Panc1 (cell line): Measurements from ENCODE around the gene OLIG2. TPM values are rescaled to one million over a fixed set of nuclear protein-coding genes. Genes with fewer than 3 reads are reported as not detected.

Experiments
- ATAC-seq: fragments of 200-7000 bp; cut with Tn5 transposase; 2 replicates; pipeline ENCODE4 v1.9.1; 2020; ENCODE audit warnings: mild to moderate bottlenecking, moderate library complexity
- BruUV-seq: library from RNA; stranded (reverse); fragments of 400-500 nt; replicated peaks from 2 replicates; lab custom pipeline; 2021; lab: Mats Ljungman, UMichigan
- CTCF ChIA-PET: fragments of 300-600 bp; sonication (Branson Sonifier 250); formaldehyde crosslinking; loops from one replicate; lab custom pipeline; 2022; ENCODE audit warnings: antibody characterized with exemption; lab: Charles Lee
- POLR2A ChIA-PET: fragments of 300-600 bp; sonication (Branson Sonifier 250); formaldehyde crosslinking; loops from one replicate; lab custom pipeline; 2022; ENCODE audit warnings: antibody characterized with exemption; lab: Charles Lee
- DNase-seq: peaks from one replicate; pipeline ENCODE4 v3.0.0-alpha.2; 2010; ENCODE audit warnings: low read depth, low spot score
- H3K27ac ChIP-seq: 2 replicates; pipeline ENCODE4 v1.5.1; 2011; ENCODE audit warnings: mild to moderate bottlenecking, low read length, inconsistent platforms
- H3K27me3 ChIP-seq: fragments of 200-500 bp; sonication (Bioruptor generic); 2 replicates; pipeline ENCODE4 v1.6.0; 2014; ENCODE audit warnings: low read length, inconsistent platforms; ENCODE audit not compliant: control insufficient read depth, insufficient read depth
- H3K36me3 ChIP-seq: fragments of 200-500 bp; sonication (Bioruptor generic); 2 replicates; pipeline ENCODE4 v1.5.1; 2014; ENCODE audit warnings: inconsistent platforms, mild to moderate bottlenecking, low read length, moderate library complexity; ENCODE audit not compliant: control insufficient read depth, insufficient read depth
- H3K4me1 ChIP-seq: 2 replicates; pipeline ENCODE4 v1.5.1; 2011; ENCODE audit warnings: inconsistent platforms, mild to moderate bottlenecking, low read length, moderate library complexity; ENCODE audit not compliant: control insufficient read depth, insufficient read depth
- H3K4me3 ChIP-seq, 2 experiments: 2 replicates each; pipeline ENCODE4 v1.5.1; 2011 to 2012; ENCODE audit warnings: low read depth in 2 of 2, low read length in 2 of 2, mild to moderate bottlenecking in 2 of 2, inconsistent platforms in 1 of 2, moderate library complexity in 1 of 2
- H3K9me3 ChIP-seq: fragments of 200-500 bp; sonication (Bioruptor generic); 2 replicates; pipeline ENCODE4 v1.5.1; 2014; ENCODE audit warnings: low read depth, mild to moderate bottlenecking, inconsistent platforms, low read length, moderate library complexity; ENCODE audit not compliant: control insufficient read depth, insufficient read depth
- CTCF ChIP-seq: fragments of 450-650 bp; IDR thresholded peaks from 2 replicates; pipeline ENCODE4 v1.5.1; 2017; ENCODE audit warnings: mild to moderate bottlenecking
- POLR2AphosphoS5 ChIP-seq: IDR thresholded peaks from 2 replicates; pipeline ENCODE4 v1.6.1; 2012; ENCODE audit warnings: mild to moderate bottlenecking, low read depth, low read length, moderate library complexity
- SIN3A ChIP-seq: IDR thresholded peaks from 2 replicates; pipeline ENCODE4 v1.6.1; 2012; ENCODE audit warnings: low read depth, mild to moderate bottlenecking, low read length, moderate library complexity, borderline replicate concordance; ENCODE audit not compliant: insufficient read depth
- TCF7L2 ChIP-seq: IDR thresholded peaks from 2 replicates; pipeline ENCODE4 v1.6.1; 2011; ENCODE audit warnings: mild to moderate bottlenecking, low read depth, low read length, inconsistent platforms
- in situ Hi-C: cut with HindIII; loops from 2 replicates; pipeline ENCODE4 v1.10.0; 2016; ENCODE audit warnings: low sequenced_read_pairs, low pct_unique_long_range_greater_than_20kb
- intact Hi-C: fragments of 100-400 bp; cut with micrococcal nuclease; formaldehyde crosslinking; loops from one replicate; pipeline ENCODE4 v1.10.0; 2022; ENCODE audit not compliant: unreplicated experiment
- total RNA-seq: library from RNA; stranded (reverse); gene quantifications from one replicate; pipeline ENCODE4 v1.2.1, GENCODE V29; 2021; ENCODE audit not compliant: unreplicated experiment
- TF ChIP-seq, protein P1 (sequence below), 2 experiments: IDR thresholded peaks; 2 replicates each; pipeline ENCODE4 v1.6.1; 2011 to 2012; ENCODE audit warnings: low read depth in 2 of 2, control low read depth in 1 of 2, low read length in 1 of 2, mild to moderate bottlenecking in 1 of 2, moderate library complexity in 1 of 2; ENCODE audit not compliant: insufficient read depth in 1 of 2

The OLIG2 gene
- total RNA-seq, 1 experiment from 2014 or later = not detected

GRCh38 chr21:33022489-33022827 is 3.3 kb upstream of the OLIG2 start:
- BruUV-seq = no TSS peak
- no peak for DNase-seq
- Histone ChIP-seq H3K36me3 (no peaks in the 10 kb centered on the region), H3K27me3 (peaks cover 2% of the 10 kb centered on the region; the same call in 1 of the 2 replicates), H3K4me1 (no peaks in the 10 kb centered on the region), H3K9me3 (no peaks in the 10 kb centered on the region), H3K4me3 (no peak overlapping the region), H3K27ac (no peak overlapping the region)
- CTCF ChIA-PET = no interaction called here
- in situ Hi-C loops (no loop called here), intact Hi-C loops (no loop called here)
- ATAC-seq = no peak
- TF ChIP-seq CTCF = no peak
- POLR2A ChIA-PET = no interaction called here

DNA sequence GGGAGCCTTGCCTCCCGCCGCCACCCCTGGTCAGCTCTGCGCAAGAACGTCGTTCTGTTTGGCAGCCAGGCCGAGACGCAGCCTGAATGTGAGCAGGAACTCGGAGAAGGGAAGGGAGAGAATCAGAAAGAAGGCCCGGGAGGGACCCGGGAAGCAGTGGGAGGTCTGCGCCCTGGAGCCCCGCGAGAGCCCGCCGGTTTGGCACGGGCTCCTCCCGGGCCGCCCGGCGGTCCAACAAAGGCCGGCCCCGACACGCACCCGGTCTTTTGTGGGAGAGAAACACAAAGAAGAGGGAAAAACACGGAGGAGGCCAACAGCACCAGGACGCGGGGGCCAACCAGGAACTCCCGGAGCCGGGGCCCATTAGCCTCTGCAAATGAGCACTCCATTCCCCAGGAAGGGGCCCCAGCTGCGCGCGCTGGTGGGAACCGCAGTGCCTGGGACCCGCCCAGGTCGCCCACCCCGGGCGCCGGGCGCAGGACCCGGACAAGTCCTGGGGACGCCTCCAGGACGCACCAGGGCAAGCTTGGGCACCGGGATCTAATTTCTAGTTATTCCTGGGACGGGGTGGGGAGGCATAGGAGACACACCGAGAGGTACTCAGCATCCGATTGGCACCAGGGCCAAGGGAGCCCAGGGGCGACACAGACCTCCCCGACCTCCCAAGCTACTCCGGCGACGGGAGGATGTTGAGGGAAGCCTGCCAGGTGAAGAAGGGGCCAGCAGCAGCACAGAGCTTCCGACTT is 2.7 kb upstream of the OLIG2 start:
- Histone ChIP-seq H3K4me1 (no peaks in the 10 kb centered on the region), H3K27ac (no peak overlapping the region), H3K4me3 (no peak overlapping the region), H3K9me3 (no peaks in the 10 kb centered on the region), H3K27me3 (peaks cover 2% of the 10 kb centered on the region; the same call in 1 of the 2 replicates), H3K36me3 (no peaks in the 10 kb centered on the region)
- BruUV-seq = no TSS peak
- ChIA-PET POLR2A (no interaction called here), CTCF (no interaction called here)
- TF ChIP-seq CTCF (no peak), POLR2AphosphoS5 (no peak), SIN3A (no peak), TCF7L2 (no peak)
- TF ChIP-seq, protein P1, sequence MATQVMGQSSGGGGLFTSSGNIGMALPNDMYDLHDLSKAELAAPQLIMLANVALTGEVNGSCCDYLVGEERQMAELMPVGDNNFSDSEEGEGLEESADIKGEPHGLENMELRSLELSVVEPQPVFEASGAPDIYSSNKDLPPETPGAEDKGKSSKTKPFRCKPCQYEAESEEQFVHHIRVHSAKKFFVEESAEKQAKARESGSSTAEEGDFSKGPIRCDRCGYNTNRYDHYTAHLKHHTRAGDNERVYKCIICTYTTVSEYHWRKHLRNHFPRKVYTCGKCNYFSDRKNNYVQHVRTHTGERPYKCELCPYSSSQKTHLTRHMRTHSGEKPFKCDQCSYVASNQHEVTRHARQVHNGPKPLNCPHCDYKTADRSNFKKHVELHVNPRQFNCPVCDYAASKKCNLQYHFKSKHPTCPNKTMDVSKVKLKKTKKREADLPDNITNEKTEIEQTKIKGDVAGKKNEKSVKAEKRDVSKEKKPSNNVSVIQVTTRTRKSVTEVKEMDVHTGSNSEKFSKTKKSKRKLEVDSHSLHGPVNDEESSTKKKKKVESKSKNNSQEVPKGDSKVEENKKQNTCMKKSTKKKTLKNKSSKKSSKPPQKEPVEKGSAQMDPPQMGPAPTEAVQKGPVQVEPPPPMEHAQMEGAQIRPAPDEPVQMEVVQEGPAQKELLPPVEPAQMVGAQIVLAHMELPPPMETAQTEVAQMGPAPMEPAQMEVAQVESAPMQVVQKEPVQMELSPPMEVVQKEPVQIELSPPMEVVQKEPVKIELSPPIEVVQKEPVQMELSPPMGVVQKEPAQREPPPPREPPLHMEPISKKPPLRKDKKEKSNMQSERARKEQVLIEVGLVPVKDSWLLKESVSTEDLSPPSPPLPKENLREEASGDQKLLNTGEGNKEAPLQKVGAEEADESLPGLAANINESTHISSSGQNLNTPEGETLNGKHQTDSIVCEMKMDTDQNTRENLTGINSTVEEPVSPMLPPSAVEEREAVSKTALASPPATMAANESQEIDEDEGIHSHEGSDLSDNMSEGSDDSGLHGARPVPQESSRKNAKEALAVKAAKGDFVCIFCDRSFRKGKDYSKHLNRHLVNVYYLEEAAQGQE (IDR thresholded peaks at IDR 0.05; ENCODE audit: insufficient read depth in 1 of 2, low read depth in 2 of 2, low read length in 1 of 2) = no peak
- in situ Hi-C loops = no loop called here
- DNase-seq (no peak), ATAC-seq (no peak)
- intact Hi-C loops = no loop called here
